Raji (cell line): ENCODE measurements around the gene AXIN2.

Source experiments
- POLR2A ChIP-seq: IDR thresholded peaks from 2 replicates; pipeline ENCODE4 v1.6.1; 2011; ENCODE audit warnings: low read depth, low read length, control low read depth; ENCODE audit not compliant: insufficient read depth

Gene AXIN2

GRCh38 chr17:65588181-65588808 is 26.8 kb upstream of the AXIN2 start:
- TF ChIP-seq POLR2A: no peak

- TF ChIP-seq POLR2A: no peak
Observed at GRCh38 chr17:65587534-65588180, 26.2 kb upstream of the AXIN2 start.

GRCh38 chr17:65586899-65587298 is 25.5 kb upstream of the AXIN2 start:
- TF ChIP-seq POLR2A: no peak

- no peak for TF ChIP-seq POLR2A
Observed at GRCh38 chr17:65584604-65585521, 23.4 kb upstream of the AXIN2 start.

- no peak for TF ChIP-seq POLR2A
Observed at GRCh38 chr17:65583921-65584603, 22.6 kb upstream of the AXIN2 start.

GRCh38 chr17:65576939-65577338 is 15.5 kb upstream of the AXIN2 start:
- TF ChIP-seq POLR2A: no peak

GRCh38 chr17:65573282-65573602 is 11.8 kb upstream of the AXIN2 start:
- no peak for TF ChIP-seq POLR2A

GRCh38 chr17:65572581-65573281 is 11.3 kb upstream of the AXIN2 start:
- TF ChIP-seq POLR2A: no peak

GRCh38 chr17:65572186-65572580 is 10.7 kb upstream of the AXIN2 start:
- TF ChIP-seq POLR2A: no peak

- TF ChIP-seq POLR2A: no peak
Observed at GRCh38 chr17:65568918-65569317, 7.5 kb upstream of the AXIN2 start.

GRCh38 chr17:65567566-65567965 is 6.1 kb upstream of the AXIN2 start:
- no peak for TF ChIP-seq POLR2A

- TF ChIP-seq POLR2A: no peak
Observed at GRCh38 chr17:65565559-65565958, 4.1 kb upstream of the AXIN2 start.

GRCh38 chr17:65564793-65565192 is 3.3 kb upstream of the AXIN2 start:
- no peak for TF ChIP-seq POLR2A

GRCh38 chr17:65562206-65562531 is 721 bp upstream of the AXIN2 start:
- no peak for TF ChIP-seq POLR2A
